Urinary bladder (tissue), 4 donors: ENCODE data around the gene S100A13. TPM values are rescaled to one million over a fixed set of nuclear protein-coding genes. Genes with fewer than 3 reads are reported as not detected.

Experiments used
- DNase-seq: peaks from one replicate; pipeline ENCODE4 v3.0.0-alpha.2; 2015; ENCODE audit errors: extremely low spot score
- H3K27ac ChIP-seq: one replicate; pipeline ENCODE4 v1.5.1; 2013; ENCODE audit warnings: low read depth, mild to moderate bottlenecking, moderate library complexity
- H3K36me3 ChIP-seq: one replicate; pipeline ENCODE4 v1.6.1; 2013; ENCODE audit warnings: mild to moderate bottlenecking, moderate library complexity; ENCODE audit not compliant: insufficient read depth
- H3K4me1 ChIP-seq: one replicate; pipeline ENCODE4 v1.6.1; 2013; ENCODE audit warnings: mild to moderate bottlenecking, moderate library complexity; ENCODE audit not compliant: insufficient read depth
- H3K4me3 ChIP-seq: one replicate; pipeline ENCODE4 v1.5.1; 2013; ENCODE audit warnings: low read depth, low read length
- WGBS: extraction: QIAGEN DNeasy Blood & Tissue Kit; methylation state at CpG from one replicate; pipeline ENCODE4 v1.1.7; 2013; 5-methylcytosine and 5-hydroxymethylcytosine counted together
- polyA plus RNA-seq: library from polyadenylated mRNA; stranded (reverse); fragments of 200-250 nt; gene quantifications from one replicate; pipeline ENCODE4 v1.2.3, GENCODE V29; 2013
- total RNA-seq: library from RNA; depleted of rRNA; stranded (reverse); fragments of >200 nt; gene quantifications from one replicate; pipeline ENCODE4 v1.2.3, GENCODE V29; 2014
- donor health status: healthy with polysubstance abuse.
- donor health status: healthy.

S100A13 gene
- total and polyA plus RNA-seq, 2 donors, result 35.6 to 193 TPM

DNA sequence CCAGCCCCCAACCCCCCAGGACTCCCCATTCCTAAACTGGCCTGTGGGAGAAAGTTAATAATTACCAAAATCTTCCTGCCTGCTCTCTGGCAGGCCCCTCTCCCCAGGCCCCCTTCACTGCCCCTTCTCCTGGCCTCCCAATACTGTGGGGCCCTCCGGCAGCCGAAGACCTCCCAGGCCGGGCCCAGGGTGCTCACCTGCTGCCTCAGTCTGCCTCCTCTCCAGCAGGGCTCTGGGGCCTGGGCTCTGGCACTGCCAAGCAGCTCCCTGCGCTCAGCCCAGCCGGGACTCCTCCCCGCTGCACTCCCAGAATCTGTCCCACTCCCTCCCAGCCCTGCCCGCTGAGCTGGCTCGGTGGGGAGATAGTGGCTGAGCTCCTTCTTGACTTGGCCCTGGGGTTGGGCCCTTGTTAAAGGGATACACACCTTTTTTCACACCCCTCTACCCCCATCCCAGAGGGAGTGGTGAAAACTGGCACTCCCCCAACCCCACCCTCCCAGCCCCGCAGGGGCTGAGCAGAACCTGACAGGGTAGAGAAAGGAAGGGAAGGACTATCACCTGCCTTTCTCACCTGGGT, 14.5 kb downstream of the S100A13 start, which contains the start of gene S100A16:
Gene S100A16 (minus strand): TSS at position 383 of the 577 bp plus-strand sequence. CDS start 4,986 bp downstream, outside the sequence.
- Histone ChIP-seq H3K4me1 (no peaks in the 10 kb centered on the region), H3K36me3 (no peaks in the 10 kb centered on the region), H3K4me3 (peak within 1 kb of the TSS; percentile 58), H3K27ac (peak within 1 kb of the TSS; percentile 75)
- DNase-seq, result no peak
- 18% methylated on average over 9 of the region's 9 CpGs for WGBS

DNA sequence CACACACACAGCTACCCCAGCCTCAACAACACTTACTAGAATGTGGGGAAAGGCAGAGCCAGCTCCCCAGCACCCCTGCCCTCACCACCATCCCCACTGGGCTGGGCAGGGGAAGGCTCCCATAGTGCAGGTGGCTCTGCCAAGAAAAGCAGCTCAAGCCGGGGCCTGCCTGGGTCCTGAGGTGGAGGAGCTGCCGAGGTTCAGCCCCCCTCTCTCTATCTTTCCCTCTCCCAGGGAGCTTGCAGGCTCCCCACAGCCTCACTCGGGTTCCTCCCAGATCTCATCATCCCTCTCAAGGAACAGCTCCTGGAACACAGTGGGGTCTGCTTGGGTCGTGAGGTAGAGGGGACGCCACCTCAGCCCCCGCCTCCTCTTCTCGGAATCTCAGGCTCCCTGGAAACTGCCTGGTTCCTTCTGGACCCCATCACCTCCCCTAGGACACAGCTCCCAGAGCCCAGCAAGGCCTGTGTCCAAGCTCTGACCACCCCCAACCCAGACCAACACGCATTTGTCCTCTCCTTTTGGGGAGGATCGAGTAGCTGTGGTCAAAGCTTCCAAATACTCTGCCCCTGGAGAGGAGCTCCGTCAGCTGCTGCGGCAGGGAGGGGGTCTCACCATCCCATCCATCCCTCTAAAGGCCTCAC, 15.1 kb downstream of the S100A13 start:
- Histone ChIP-seq H3K36me3 (no peaks in the 10 kb centered on the region), H3K27ac (peak overlapping the region; percentile 75), H3K4me3 (peak overlapping the region; percentile 58), H3K4me1 (no peaks in the 10 kb centered on the region)
- 25% methylated on average over 11 of the region's 11 CpGs for WGBS
- no peak for DNase-seq

DNA sequence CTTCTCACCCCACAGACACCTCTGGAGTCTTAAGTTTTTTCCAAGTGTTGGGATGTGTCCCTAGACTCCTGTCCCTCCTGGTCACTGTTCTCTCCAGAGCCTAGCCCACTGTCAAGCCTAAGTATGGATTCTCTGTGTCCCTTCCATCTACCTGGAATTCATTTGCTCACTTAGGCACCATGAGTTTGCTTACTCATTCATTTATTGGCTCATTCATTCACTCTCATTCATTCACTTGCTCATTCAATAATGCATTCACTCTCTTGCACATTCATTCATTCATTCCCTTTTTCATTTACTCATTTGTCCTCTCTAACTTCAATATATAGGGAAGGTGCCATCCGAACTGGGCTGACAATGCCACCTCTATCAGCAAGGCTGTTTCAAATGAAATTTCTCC, 15.9 kb downstream of the S100A13 start:
- no peaks in the 10 kb centered on the region for H3K36me3 ChIP-seq
- no peak overlapping the region for H3K4me3 ChIP-seq
- H3K4me1 ChIP-seq, result no peaks in the 10 kb centered on the region
- no peak overlapping the region for H3K27ac ChIP-seq
- WGBS, result 80% methylated on average over 1 of the region's 1 CpG
- no peak for DNase-seq

DNA sequence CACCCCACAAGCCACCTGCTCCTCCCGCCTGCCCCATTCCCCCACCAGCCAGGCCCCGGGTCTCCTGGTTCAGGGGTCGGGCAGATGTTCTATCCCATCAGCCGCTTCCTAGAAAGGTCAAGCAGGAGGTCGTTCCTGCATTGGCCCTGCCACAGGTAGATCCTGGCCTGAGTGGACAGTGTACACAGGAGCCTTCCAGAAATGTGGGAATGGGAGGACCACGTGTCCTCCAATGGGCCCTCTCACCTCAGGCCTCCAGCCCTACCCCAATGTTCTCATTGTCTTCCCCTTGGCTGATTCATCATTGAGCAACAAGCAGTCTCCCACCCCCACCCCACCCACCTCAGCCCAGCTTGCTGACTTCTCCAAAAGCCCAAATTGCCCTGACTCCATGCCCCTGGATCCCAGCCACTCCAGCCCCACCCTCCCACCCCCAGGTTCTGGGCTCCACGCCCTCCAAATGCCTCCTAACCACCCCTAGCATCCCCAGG, 16.4 kb downstream of the S100A13 start:
- no peak for DNase-seq
- no peaks in the 10 kb centered on the region for H3K36me3 ChIP-seq
- 86% methylated on average over 7 of the region's 7 CpGs for WGBS
- no peak overlapping the region for H3K4me3 ChIP-seq
- no peaks in the 10 kb centered on the region for H3K4me1 ChIP-seq
- no peak overlapping the region for H3K27ac ChIP-seq

DNA sequence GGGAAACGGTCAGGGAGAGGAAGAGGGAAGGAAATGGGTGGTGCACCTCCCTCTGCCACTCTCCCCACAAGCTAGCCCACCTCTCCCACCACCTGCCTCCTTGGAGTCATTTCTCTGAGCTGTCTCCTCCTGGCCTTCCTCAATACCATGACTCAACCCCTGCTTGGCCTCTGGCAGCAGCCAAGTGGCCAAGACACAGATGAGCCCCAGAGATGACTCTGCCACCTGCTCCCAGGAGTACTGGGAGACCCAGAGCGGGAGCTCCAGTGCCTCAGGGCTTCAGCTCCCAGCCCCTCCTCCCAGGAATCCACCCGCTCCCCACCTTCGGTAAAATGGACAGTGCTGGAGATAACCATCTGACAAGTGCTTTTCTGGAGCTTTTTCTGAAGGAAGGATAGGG, 17.0 kb downstream of the S100A13 start:
- no peak overlapping the region for H3K27ac ChIP-seq
- 51% methylated on average over 4 of the region's 4 CpGs for WGBS
- no peak for DNase-seq

DNA sequence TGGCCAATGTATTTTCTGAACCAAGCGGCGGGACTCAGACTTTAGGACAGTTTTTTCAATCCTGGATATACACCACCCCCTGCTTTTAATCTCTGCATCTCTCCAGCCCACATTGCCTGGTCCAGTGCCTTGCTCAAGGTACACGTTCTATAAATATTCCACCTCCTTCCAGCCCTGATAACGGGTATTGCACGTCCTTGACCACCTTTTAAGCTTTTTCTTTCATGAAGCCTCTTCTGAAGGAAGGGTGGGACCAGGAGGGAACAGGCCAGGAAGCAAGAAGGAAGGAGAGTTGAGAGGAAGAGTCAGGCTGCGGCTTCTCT, 17.8 kb downstream of the S100A13 start:
- no peaks in the 10 kb centered on the region for H3K4me1 ChIP-seq
- no peak for DNase-seq
- H3K27ac ChIP-seq, result peak overlapping the region; percentile 77
- H3K36me3 ChIP-seq, result no peaks in the 10 kb centered on the region
- WGBS, result 57% methylated on average over 6 of the region's 6 CpGs
- no peak overlapping the region for H3K4me3 ChIP-seq

More for the DNA sequence above, 17.0 kb downstream of the S100A13 start:
- no peak overlapping the region for H3K4me3 ChIP-seq
- no peaks in the 10 kb centered on the region for H3K36me3 ChIP-seq
- H3K4me1 ChIP-seq, result no peaks in the 10 kb centered on the region

DNA sequence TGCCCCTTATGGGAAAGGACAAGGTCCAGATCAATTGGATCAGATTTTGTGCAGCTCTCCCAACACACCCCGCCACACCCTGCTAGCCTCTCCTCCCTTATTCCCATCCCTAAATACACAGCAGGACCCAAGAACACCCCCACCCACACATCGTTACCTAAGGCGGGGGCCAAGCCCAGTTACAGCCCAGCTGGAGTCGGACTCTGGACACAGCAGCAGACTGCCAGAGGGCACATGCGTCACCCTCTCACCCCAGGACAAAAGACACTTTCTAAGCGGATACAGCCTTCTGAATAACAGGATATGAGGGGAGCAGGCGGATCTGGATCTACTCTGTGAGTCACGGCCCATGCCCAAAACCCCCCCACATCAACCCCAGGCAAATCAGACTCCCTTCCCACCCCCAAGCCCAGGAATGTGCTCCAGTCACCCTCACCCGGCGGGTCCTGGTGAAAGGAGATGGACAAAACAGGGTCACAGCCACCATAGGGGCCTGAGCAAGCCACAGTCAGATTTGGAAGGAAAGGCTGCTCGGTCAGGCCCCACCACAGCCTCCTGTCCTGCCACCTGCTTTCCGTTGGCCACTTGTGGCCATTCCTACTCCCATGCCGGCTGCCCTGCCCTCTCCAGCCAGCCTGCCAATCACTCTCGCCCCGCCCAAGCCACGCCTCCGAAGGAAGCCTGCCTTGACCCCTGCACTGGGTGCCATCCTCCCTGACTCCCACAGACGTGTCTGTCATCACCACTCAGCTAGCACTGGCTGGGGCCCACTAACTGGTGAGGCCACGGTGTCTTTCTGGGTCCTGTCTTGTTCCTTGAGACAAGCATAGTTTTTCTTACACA, 18.3 kb downstream of the S100A13 start:
- Histone ChIP-seq H3K4me1 (no peaks in the 10 kb centered on the region), H3K4me3 (no peak overlapping the region), H3K36me3 (no peaks in the 10 kb centered on the region), H3K27ac (peak overlapping the region; percentile 77)
- 57% methylated on average over 19 of the region's 19 CpGs for WGBS
- DNase-seq, result no peak

DNA sequence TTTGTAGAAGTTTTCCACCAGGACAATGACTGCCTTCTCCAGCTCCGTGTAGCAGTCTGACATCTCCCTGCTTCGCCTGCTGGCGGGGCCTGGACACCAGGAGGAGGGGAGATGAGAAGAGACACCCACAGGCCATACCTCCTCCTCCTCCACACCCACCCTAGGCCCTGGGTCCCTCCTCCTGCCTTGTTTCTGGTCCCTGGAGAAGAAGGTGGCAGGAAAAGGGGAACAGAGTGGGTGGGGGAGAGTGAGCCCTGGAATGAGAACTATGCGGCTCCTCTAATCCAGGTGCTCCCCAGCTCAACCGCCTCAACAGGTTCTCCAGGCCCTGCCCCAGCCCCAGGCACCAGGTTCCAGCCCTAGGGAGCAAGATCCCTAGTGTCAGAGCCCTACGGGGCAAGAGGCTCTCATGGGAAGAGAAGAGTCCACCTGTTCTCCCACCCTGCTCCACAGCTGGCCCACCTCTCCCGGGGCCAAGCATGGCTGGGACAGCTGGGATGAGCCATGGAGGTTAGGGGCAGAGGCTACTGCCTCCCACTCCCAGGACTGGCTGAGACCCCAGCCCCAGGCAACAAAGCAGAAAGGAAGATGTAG, 19.1 kb downstream of the S100A13 start:
- no peak overlapping the region for H3K4me3 ChIP-seq
- no peaks in the 10 kb centered on the region for H3K36me3 ChIP-seq
- DNase-seq, result no peak
- H3K27ac ChIP-seq, result peak overlapping the region; percentile 33
- WGBS, result 77% methylated on average over 7 of the region's 7 CpGs
- no peaks in the 10 kb centered on the region for H3K4me1 ChIP-seq

DNA sequence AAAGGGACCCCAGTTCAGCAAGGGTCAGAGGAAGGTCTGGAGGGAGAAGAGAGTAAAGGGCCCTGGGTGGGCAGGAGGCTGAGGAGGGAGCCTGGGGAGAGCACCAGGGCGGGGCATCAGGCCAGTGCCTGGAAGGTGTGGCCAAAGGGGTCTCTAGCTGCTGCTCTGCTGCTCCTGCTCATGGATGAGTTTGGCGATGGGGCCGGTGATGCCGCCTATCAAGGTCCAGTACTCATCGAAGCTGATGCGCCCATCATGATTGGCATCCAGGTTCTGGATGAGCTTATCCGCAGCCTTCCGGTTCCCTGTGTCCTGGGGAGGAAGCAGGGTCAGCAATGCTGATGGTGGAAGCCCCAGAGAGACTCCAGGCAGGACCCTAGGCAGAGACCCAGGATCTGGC, 19.9 kb downstream of the S100A13 start:
- no peak overlapping the region for H3K4me3 ChIP-seq
- no peaks in the 10 kb centered on the region for H3K4me1 ChIP-seq
- no peaks in the 10 kb centered on the region for H3K36me3 ChIP-seq
- DNase-seq, result no peak
- 95% methylated on average over 8 of the region's 8 CpGs for WGBS
- H3K27ac ChIP-seq, result no peak overlapping the region

DNA sequence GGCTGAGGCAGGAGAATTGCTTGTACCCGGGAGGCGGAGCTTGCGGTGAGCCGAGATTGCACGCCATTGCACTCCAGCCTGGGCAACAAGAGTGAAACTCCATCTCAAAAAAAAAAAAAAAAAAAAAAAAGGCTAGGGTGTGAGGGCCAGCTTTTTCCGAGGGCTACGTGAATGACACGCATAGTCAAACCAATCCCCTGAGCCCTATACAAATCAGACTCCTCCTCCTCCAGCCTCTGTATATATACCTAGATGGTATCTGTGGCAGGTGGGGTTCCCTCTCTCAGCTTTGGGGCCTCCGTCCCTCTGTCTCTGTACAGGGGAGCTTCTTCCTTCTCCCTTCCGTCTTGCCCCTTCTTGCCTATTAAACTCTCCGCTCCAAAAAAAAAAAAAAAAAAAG, 21.1 kb downstream of the S100A13 start:
- Histone ChIP-seq H3K4me1 (no peaks in the 10 kb centered on the region), H3K4me3 (no peak overlapping the region), H3K27ac (no peak overlapping the region), H3K36me3 (no peaks in the 10 kb centered on the region)
- WGBS, result 90% methylated on average over 11 of the region's 11 CpGs
- no peak for DNase-seq

DNA sequence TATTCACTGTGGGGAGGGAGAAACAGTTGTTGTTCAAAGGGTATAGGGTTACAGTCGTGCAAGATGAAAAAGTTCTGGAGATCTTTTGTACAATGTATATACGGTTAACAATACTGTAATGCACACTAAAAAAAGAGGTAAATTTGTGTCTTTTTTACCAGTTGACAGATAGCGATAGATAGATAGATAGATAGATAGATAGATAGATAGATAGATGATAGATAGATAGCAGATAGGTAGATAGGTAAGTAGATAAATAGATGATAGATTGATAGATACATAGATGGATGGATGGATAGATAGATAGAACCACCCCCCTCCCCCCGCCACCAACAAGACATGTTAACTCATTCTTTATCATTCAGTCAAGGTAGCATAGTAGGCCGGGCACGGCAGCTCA, 24.6 kb downstream of the S100A13 start:
- DNase-seq, result no peak
- WGBS, result 90% methylated on average over 6 of the region's 6 CpGs
- Histone ChIP-seq H3K4me3 (no peak overlapping the region), H3K4me1 (no peaks in the 10 kb centered on the region), H3K36me3 (no peaks in the 10 kb centered on the region), H3K27ac (no peak overlapping the region)

DNA sequence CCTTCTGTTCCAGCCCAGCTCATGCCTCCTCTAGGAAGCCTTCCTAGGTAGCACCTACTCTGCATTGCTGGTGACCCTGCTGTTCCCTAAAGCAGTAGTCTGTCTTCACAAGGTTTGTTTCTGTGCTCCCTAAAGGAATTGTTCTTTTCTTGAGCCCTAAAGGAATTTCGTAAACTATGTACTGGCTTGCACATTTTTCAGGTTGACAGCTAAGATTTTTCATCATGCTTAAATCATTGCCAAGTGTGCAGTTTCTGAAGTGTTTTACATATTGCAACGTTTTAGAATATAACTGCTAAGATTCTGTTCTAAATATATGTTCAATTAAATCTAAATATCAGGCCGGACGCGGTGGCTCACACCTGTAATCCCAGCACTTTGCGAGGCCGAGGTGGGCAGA, 27.5 kb downstream of the S100A13 start:
- 90% methylated on average over 7 of the region's 7 CpGs for WGBS
- DNase-seq, result no peak
- no peaks in the 10 kb centered on the region for H3K4me1 ChIP-seq

DNA sequence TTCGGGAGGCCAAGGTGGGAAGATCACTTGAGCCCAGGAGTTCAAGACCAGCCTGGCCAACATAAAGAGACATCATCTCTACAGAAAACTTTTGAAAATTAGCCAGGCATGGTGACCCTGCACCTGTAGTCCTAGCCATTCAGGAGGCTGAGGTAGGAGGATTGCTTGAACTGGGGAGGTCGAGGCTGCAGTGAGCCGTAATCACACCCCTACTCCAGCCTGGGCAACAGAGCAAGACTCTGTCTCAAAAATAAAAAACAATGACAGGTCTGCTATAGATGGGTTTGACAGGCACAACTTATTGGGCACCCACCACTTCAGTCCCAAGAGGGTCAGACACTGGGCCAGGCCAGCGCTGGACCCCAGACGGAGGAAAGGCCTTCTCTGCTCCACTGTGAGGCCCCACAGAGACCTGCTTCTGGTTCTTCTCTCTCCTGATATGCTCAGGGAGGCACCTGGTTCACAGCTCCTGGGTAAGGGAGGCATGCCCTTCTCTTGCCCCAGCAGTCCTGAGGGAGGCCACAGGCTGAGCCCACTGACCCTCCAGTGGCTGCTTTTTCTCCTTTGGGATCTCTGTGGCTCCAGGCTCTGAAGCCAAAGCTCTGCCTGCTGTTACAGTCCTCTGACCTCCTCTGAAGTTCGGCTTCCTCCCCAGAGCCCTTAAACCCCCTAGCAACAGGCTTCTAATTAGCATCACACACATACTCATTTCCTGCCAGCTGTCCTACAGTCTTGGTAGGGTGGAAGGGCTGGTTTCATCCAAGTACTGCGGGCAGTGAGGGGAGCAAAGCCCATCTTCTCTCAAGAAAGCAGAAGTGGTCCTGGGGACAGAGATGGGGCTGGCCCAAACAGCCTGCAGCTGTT, 28.8 kb downstream of the S100A13 start:
- 78% methylated on average over 7 of the region's 7 CpGs for WGBS
- Histone ChIP-seq H3K36me3 (no peaks in the 10 kb centered on the region), H3K27ac (no peak overlapping the region), H3K4me1 (no peaks in the 10 kb centered on the region), H3K4me3 (no peak overlapping the region)
- DNase-seq, result no peak

More for the DNA sequence above, 27.5 kb downstream of the S100A13 start:
- no peak overlapping the region for H3K27ac ChIP-seq
- no peaks in the 10 kb centered on the region for H3K36me3 ChIP-seq
- H3K4me3 ChIP-seq, result no peak overlapping the region
